ACC112 (cell line): ENCODE data around the gene ASS1.

Experiments
- H2AFZ ChIP-seq: fragments of 200-600 bp; sonication (generic); one replicate; pipeline ENCODE4 v1.6.0; 2017; ENCODE audit warnings: antibody characterized with exemption, low read length; ENCODE audit not compliant: unreplicated experiment
- H3K27ac ChIP-seq: fragments of 200-600 bp; sonication (generic); 2 replicates; pipeline ENCODE4 v1.5.1; 2014; ENCODE audit warnings: low read depth, mild to moderate bottlenecking, antibody characterized with exemption, low read length, moderate library complexity
- H3K27me3 ChIP-seq: fragments of 200-600 bp; sonication (generic); 2 replicates; pipeline ENCODE4 v1.6.1; 2014; ENCODE audit warnings: mild to moderate bottlenecking, antibody characterized with exemption, low read length, moderate library complexity, mixed read lengths; ENCODE audit not compliant: insufficient read depth
- H3K36me3 ChIP-seq: fragments of 200-600 bp; sonication (generic); 2 replicates; pipeline ENCODE4 v1.6.1; 2016; ENCODE audit warnings: mild to moderate bottlenecking, antibody characterized with exemption, low read length, moderate library complexity, mixed read lengths; ENCODE audit not compliant: insufficient read depth
- H3K4me1 ChIP-seq: fragments of 200-600 bp; sonication (generic); one replicate; pipeline ENCODE4 v1.6.1; 2016; ENCODE audit warnings: low read length, mixed read lengths; ENCODE audit not compliant: insufficient read depth, unreplicated experiment, control insufficient read depth
- H3K4me3 ChIP-seq: fragments of 200-600 bp; sonication (generic); 2 replicates; pipeline ENCODE4 v1.5.1; 2014; ENCODE audit warnings: mild to moderate bottlenecking, low read depth, low read length
- H3K79me2 ChIP-seq: fragments of 200-600 bp; sonication (generic); one replicate; pipeline ENCODE4 v1.6.0; 2016; ENCODE audit warnings: low read length; ENCODE audit not compliant: control insufficient read depth, unreplicated experiment, insufficient read depth

Gene ASS1

DNA sequence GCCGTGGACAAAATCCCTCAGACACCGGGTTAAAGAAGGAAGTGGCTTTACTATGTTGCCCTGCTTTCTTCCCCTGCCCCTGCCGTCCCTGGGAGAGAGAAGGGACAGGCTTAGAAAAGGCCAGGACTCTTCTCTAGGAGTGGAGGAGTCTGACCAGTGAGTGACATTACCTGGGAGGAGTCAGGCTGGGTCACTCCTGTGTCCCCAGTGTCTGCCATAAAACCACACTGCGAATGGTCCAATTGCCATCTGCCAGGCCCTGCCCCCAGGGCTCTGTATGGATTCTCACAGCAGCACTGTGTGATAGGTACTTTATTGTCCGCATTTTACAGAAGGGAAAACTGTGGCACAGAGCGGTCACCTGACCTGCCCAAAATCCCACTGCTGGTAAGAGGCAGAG is 103.3 kb downstream of the ASS1 start:
- no peaks in the 10 kb centered on the region for H3K27me3 ChIP-seq
- no peak overlapping the region for H3K27ac ChIP-seq
- H3K79me2 ChIP-seq = no peaks in the 10 kb centered on the region
- no peak overlapping the region for H3K4me3 ChIP-seq
- no peak overlapping the region for H2AFZ ChIP-seq
- H3K36me3 ChIP-seq = no peaks in the 10 kb centered on the region
- peaks cover 1% of the 10 kb centered on the region for H3K4me1 ChIP-seq

DNA sequence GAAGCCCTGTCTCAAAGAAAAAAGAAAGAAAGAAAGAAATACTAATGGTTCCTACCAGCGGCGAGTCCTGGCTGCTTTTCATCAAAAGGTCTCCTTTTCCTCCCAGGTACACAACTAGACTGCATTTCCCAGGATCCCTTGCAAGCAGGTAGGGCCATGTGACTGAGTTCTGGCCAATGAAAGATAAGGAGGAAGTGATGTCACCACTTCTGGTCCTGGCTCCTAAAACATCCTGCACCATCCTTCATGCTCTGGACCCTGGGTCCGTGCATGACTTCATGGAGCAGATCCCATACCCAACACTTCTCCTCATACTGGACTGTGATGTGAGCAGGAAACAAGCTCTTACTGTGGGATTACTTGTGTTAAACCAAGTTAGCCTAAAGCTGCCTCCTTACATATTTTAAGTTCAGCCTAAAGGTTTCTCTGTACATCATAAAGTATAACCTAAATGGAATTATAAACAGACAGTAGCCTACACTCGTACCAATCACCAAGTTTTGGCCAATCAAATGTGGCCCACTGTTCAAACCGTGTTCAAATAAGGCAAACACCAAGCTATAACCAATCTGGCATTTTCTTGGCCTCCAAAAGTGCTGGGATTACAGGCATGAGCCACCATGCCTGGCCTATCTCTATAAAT is 104.5 kb downstream of the ASS1 start:
- Histone ChIP-seq H3K27me3 (no peaks in the 10 kb centered on the region), H3K4me3 (no peak overlapping the region), H3K4me1 (no peaks in the 10 kb centered on the region), H3K79me2 (no peaks in the 10 kb centered on the region), H2AFZ (no peak overlapping the region), H3K27ac (no peak overlapping the region), H3K36me3 (no peaks in the 10 kb centered on the region)
